Astrocyte (in vitro differentiated cells and primary cell): ENCODE measurements around the gene TMUB2. TPM values are rescaled to one million over a fixed set of nuclear protein-coding genes. Genes with fewer than 3 reads are reported as not detected.

Experiments
- DNase-seq: peaks from one replicate; pipeline ENCODE4 v3.0.0-alpha.2; 2010; ENCODE audit warnings: low read depth
- FAIRE-seq: peaks from 2 replicates; lab custom pipeline; 2011; peaks lifted over from hg19 to GRCh38; lab: Jason Lieb, UNC
- H2AFZ ChIP-seq: 2 replicates; pipeline ENCODE4 v1.6.0; 2012; ENCODE audit warnings: low read depth, low read length, inconsistent platforms
- H3K27ac ChIP-seq: 2 replicates; pipeline ENCODE4 v1.5.1; 2011; ENCODE audit warnings: low read depth, low read length, inconsistent platforms
- H3K27me3 ChIP-seq: 2 replicates; pipeline ENCODE4 v1.6.0; 2011; ENCODE audit warnings: low read length, inconsistent platforms; ENCODE audit not compliant: insufficient read depth
- H3K36me3 ChIP-seq: 2 replicates; pipeline ENCODE4 v1.5.1; 2011; ENCODE audit warnings: low read length, inconsistent platforms; ENCODE audit not compliant: insufficient read depth
- H3K4me1 ChIP-seq: 2 replicates; pipeline ENCODE4 v1.5.1; 2011; ENCODE audit warnings: low read length, inconsistent platforms; ENCODE audit not compliant: insufficient read depth
- H3K4me2 ChIP-seq: 2 replicates; pipeline ENCODE4 v1.6.0; 2012; ENCODE audit warnings: low read length, inconsistent platforms
- H3K4me3 ChIP-seq: 2 replicates; pipeline ENCODE4 v1.5.1; 2011; ENCODE audit warnings: low read depth, mild to moderate bottlenecking, low read length, inconsistent platforms; ENCODE audit not compliant: insufficient read depth
- H3K79me2 ChIP-seq: 2 replicates; pipeline ENCODE4 v1.6.0; 2012; ENCODE audit warnings: mild to moderate bottlenecking, low read length, inconsistent platforms; ENCODE audit not compliant: insufficient read depth
- H3K9ac ChIP-seq: 2 replicates; pipeline ENCODE4 v1.6.0; 2012; ENCODE audit warnings: mild to moderate bottlenecking, low read length, inconsistent platforms
- H3K9me3 ChIP-seq: 2 replicates; pipeline ENCODE4 v1.5.1; 2012; ENCODE audit warnings: low read depth, mild to moderate bottlenecking, low read length, inconsistent platforms; ENCODE audit not compliant: insufficient read depth
- H4K20me1 ChIP-seq: 2 replicates; pipeline ENCODE4 v1.6.0; 2012; ENCODE audit warnings: low read length, inconsistent platforms; ENCODE audit not compliant: insufficient read depth
- H3K27ac Mint-ChIP-seq: one replicate; pipeline ENCODE4 v1.8.0; 2021; ENCODE audit warnings: mild to moderate bottlenecking, mixed read lengths; ENCODE audit not compliant: unreplicated experiment
- H3K27me3 Mint-ChIP-seq: one replicate; pipeline ENCODE4 v1.8.0; 2021; ENCODE audit warnings: low read depth, mixed read lengths; ENCODE audit not compliant: unreplicated experiment
- H3K36me3 Mint-ChIP-seq: one replicate; pipeline ENCODE4 v1.8.0; 2021; ENCODE audit warnings: low read depth, mixed read lengths; ENCODE audit not compliant: unreplicated experiment
- H3K4me1 Mint-ChIP-seq: one replicate; pipeline ENCODE4 v1.8.0; 2021; ENCODE audit warnings: low read depth, mixed read lengths; ENCODE audit not compliant: unreplicated experiment
- H3K4me3 Mint-ChIP-seq: one replicate; pipeline ENCODE4 v1.8.0; 2021; ENCODE audit warnings: mild to moderate bottlenecking, moderate library complexity, mixed read lengths; ENCODE audit not compliant: unreplicated experiment
- H3K9me3 Mint-ChIP-seq: one replicate; pipeline ENCODE4 v1.8.0; 2021; ENCODE audit warnings: mild to moderate bottlenecking, mixed read lengths; ENCODE audit not compliant: unreplicated experiment
- EZH2 ChIP-seq: IDR thresholded peaks from 2 replicates; pipeline ENCODE4 v1.6.1; 2012; ENCODE audit warnings: mild to moderate bottlenecking, low read length, inconsistent platforms; ENCODE audit not compliant: insufficient read depth
- total RNA-seq: library from RNA; stranded (reverse); gene quantifications from 2 replicates; pipeline ENCODE4 v1.2.1, GENCODE V29; 2021
- TF ChIP-seq, protein P1 (sequence below): IDR thresholded peaks from 2 replicates; pipeline ENCODE4 v1.5.1; 2011; ENCODE audit warnings: low read depth, mild to moderate bottlenecking, inconsistent platforms, low read length, moderate library complexity; ENCODE audit not compliant: insufficient read depth

TMUB2 gene
- total RNA-seq, 1 donor from 2014 or later = 28.8 TPM

DNA sequence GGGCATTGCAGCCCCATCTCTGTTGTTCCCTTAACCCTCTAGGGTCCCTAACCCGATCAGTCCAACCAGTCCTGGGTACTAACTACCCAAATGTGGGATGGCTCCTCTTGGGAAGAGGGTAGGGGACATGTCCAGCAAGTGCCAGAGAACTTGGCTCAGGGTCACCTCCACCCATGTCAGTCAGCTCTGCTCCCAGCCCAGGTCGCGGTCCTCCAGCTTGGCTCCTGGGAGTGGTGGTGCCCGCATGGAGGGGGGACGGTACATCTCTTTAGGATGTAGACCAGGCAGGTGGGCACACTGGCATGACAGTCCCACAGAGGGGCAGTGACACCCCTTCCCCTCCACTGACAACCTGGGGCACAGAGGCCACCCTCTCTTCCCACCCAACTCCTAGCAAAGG, 6.0 kb downstream of the TMUB2 start:
- no peak overlapping the region for H3K27ac ChIP-seq
- no peaks in the 10 kb centered on the region for H3K27me3 ChIP-seq
- peaks cover 17% of the 10 kb centered on the region for H4K20me1 ChIP-seq
- peaks cover 28% of the 10 kb centered on the region for H3K36me3 ChIP-seq
- H2AFZ ChIP-seq = no peak overlapping the region
- no peak for FAIRE-seq
- peaks cover 15% of the 10 kb centered on the region for H3K4me1 ChIP-seq
- Mint-ChIP-seq H3K27ac (no peak overlapping the region), H3K36me3 (peaks cover 14% of the 10 kb centered on the region), H3K4me1 (peaks cover 17% of the 10 kb centered on the region), H3K9me3 (no peaks in the 10 kb centered on the region), H3K27me3 (no peaks in the 10 kb centered on the region), H3K4me3 (no peak overlapping the region)
- no peak overlapping the region for H3K4me3 ChIP-seq
- no peak overlapping the region for H3K9ac ChIP-seq
- no peak for DNase-seq
- TF ChIP-seq, protein P1, sequence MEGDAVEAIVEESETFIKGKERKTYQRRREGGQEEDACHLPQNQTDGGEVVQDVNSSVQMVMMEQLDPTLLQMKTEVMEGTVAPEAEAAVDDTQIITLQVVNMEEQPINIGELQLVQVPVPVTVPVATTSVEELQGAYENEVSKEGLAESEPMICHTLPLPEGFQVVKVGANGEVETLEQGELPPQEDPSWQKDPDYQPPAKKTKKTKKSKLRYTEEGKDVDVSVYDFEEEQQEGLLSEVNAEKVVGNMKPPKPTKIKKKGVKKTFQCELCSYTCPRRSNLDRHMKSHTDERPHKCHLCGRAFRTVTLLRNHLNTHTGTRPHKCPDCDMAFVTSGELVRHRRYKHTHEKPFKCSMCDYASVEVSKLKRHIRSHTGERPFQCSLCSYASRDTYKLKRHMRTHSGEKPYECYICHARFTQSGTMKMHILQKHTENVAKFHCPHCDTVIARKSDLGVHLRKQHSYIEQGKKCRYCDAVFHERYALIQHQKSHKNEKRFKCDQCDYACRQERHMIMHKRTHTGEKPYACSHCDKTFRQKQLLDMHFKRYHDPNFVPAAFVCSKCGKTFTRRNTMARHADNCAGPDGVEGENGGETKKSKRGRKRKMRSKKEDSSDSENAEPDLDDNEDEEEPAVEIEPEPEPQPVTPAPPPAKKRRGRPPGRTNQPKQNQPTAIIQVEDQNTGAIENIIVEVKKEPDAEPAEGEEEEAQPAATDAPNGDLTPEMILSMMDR = no peak
- no peak for TF ChIP-seq EZH2
- no peaks in the 10 kb centered on the region for H3K9me3 ChIP-seq
- H3K4me2 ChIP-seq = no peak overlapping the region
- peaks cover 35% of the 10 kb centered on the region for H3K79me2 ChIP-seq

DNA sequence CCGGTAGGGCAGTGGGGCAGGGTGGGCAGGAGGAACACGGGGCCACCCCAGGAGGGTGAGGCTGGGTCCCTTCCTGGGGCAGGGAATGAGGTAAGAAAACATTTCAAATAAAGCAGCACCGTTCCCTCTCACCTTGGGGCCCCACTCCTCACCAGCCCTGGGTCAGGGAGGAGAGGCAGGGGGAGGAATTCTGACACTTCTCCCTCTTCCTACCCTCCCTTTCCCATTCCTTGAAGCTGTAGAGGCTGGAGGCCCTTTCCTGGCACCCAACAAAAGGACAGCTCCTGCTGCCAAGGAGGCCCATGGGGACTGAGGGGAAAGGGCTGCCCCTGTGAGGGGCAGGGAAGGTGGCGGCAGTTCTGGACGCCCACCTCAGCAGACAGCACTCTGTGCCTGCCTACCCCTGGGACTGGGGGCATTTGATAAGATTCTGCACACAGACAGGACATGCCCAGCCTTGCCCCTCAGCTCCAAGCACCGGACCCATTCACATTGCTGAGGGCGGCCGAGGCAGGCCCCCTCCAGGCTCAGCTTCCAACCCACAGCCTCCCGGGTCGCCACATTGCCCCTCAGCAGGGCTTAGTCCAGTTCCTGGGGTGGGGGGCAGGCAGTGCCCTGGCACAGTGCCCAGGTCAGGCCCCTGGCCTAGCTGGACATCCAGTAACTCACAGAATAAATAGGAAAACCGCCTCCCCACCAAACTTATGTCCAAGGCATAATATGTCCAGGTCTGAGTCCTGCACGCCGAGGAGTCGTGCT, 6.7 kb downstream of the TMUB2 start:
- Histone ChIP-seq H3K4me1 (peaks cover 16% of the 10 kb centered on the region), H3K4me3 (no peak overlapping the region), H3K27ac (no peak overlapping the region), H4K20me1 (peaks cover 21% of the 10 kb centered on the region), H3K9me3 (no peaks in the 10 kb centered on the region), H2AFZ (no peak overlapping the region), H3K79me2 (peaks cover 35% of the 10 kb centered on the region), H3K4me2 (no peak overlapping the region), H3K27me3 (no peaks in the 10 kb centered on the region), H3K36me3 (peaks cover 28% of the 10 kb centered on the region), H3K9ac (no peak overlapping the region)
- no peak overlapping the region for H3K27ac Mint-ChIP-seq
- H3K27me3 Mint-ChIP-seq = no peaks in the 10 kb centered on the region
- peaks cover 17% of the 10 kb centered on the region for H3K36me3 Mint-ChIP-seq
- H3K9me3 Mint-ChIP-seq = no peaks in the 10 kb centered on the region
- TF ChIP-seq, protein P1 = no peak
- no peak for TF ChIP-seq EZH2
- FAIRE-seq = no peak
- H3K4me3 Mint-ChIP-seq = no peak overlapping the region
- DNase-seq = no peak
- peaks cover 17% of the 10 kb centered on the region for H3K4me1 Mint-ChIP-seq

GRCh38 chr17:44197107-44197506, 10.3 kb downstream of the TMUB2 start:
- Histone ChIP-seq H4K20me1 (peaks cover 18% of the 10 kb centered on the region), H3K36me3 (peaks cover 26% of the 10 kb centered on the region)
- no peak overlapping the region for H3K4me3 Mint-ChIP-seq

More at GRCh38 chr17:44197107-44197506, 10.3 kb downstream of the TMUB2 start:
- no peak for TF ChIP-seq EZH2
- TF ChIP-seq, protein P1 = no peak
- peak overlapping the region; percentile 82 for H3K9ac ChIP-seq
- peaks cover 13% of the 10 kb centered on the region for H3K36me3 Mint-ChIP-seq
- H3K4me1 Mint-ChIP-seq = peaks cover 18% of the 10 kb centered on the region
- H3K4me1 ChIP-seq = peaks cover 25% of the 10 kb centered on the region
- H3K79me2 ChIP-seq = peaks cover 32% of the 10 kb centered on the region
- peak overlapping the region; percentile 95 for H3K4me2 ChIP-seq
- FAIRE-seq = no peak
- H3K9me3 Mint-ChIP-seq = no peaks in the 10 kb centered on the region
- no peak for DNase-seq
- no peaks in the 10 kb centered on the region for H3K27me3 Mint-ChIP-seq
- H2AFZ ChIP-seq = no peak overlapping the region
- H3K27ac Mint-ChIP-seq = peak overlapping the region; percentile 87
- no peaks in the 10 kb centered on the region for H3K9me3 ChIP-seq
- no peak overlapping the region for H3K27ac ChIP-seq
- H3K4me3 ChIP-seq = no peak overlapping the region
- H3K27me3 ChIP-seq = no peaks in the 10 kb centered on the region
